HuH-7 (cell line): ENCODE data around the gene RENBP.

Experiments used
- DNase-seq: peaks from one replicate; pipeline ENCODE4 v3.0.0; 2011; ENCODE audit warnings: low spot score

The RENBP gene

DNA sequence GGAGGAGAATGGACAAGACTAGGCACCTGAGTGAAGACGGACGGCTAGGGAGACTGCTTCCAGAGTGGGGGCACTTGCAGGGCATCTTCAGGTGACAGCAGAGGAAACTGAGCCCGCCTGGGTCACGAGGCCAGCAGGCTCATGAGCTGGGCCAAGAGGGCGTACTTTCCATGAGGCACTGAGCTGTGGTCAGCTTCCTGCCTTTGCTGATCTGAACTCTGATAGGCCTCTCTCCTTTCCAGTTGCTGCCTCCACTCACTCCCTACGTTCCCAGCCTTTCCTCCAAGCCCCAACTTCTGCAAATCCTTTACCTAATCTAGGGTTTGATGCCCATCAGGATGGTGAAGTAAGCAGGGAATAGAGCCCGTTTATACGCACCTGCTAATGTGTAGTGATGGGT is 57.1 kb downstream of the RENBP start:
- no peak for DNase-seq

DNA sequence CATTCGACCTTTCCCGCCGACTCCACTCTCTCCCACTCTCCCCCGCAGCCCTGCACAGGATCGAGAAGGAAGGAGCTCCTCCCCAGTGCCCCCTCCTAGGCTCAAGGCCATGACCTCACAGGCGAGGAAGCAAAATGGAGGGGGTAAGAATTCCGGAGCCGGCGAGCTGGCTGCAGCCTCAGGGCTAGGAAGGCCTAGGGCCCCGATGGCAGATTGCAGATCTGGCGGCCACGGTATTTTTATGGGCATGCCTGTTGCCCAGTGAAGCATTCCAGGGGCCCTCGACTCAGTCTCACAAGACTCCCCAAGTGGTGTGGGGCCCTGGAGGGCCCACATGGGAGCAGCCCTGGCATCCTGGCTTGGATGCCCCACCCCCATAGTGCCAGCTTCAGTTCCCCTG is 57.5 kb downstream of the RENBP start:
- no peak for DNase-seq

DNA sequence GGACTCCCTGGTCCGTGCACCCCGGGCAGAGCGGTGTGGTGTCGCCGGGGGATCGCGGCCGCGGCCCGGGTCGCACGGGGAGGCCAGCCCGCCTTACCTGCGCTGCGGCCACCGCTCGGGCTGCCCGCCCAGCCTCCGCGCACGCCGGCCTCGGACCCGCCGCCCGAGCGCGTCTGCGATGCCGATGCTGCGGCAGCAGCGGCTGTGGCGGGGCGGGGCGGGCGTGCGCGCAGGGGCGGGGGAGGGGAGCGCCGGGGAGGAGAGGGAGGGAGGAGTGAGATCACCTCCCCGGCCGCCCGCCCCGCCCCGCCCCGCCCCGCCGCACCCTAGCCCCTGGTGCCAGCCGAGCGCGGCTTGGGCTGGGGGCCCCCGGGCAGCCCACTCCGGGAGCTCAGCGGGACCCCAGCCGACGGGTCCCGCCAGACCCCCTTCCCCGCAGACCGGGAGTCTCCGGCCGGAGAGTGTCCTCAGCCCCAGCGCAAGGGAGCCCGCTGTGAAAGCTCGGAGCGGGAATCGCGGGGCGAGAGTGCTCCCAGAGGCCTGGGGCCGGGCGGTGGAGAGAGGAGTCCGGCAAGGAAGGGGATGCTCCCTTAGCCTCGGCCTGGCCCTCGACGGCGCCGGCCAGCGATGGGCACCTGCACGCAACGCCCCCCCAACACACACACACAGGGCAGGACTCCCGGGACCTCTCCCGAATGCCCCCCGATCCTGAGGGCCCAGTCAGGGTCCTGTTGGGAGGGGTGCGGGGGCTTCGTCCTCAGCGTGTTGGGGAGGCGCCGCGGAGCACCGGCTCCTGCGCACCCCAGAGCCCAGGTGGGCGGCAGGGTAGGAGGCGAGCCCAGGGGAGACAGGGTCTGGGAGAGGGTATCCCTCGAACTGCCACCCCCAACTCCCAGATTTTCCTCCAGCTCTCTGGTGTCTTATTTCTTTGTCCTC is 58.2 kb downstream of the RENBP start, which contains the start of gene L1CAM:
Gene L1CAM, minus strand, starts transcription at position 206 of the 936 bp plus-strand sequence. CDS start 10,337 bp downstream, outside the sequence.
- no peak for DNase-seq
